SU-DHL-6 (cell line): ENCODE results near the gene COL4A2.

Experiments used
- EZH2phosphoT487 ChIP-seq: fragments of 200-600 bp; sonication (generic), shearing (Covaris generic); conservative IDR thresholded peaks from 2 replicates; pipeline ENCODE4 v1.6.1; 2018; ENCODE audit warnings: mild to moderate bottlenecking, antibody characterized with exemption, low read length, moderate library complexity, mixed read lengths
- TF ChIP-seq, protein P1 (sequence below): fragments of 200-600 bp; sonication (generic); IDR thresholded peaks from one replicate; pipeline ENCODE4 v1.5.1; 2017; ENCODE audit warnings: antibody characterized with exemption, mild to moderate bottlenecking, low read length, moderate library complexity; ENCODE audit not compliant: insufficient read depth, poor library complexity, severe bottlenecking

DNA sequence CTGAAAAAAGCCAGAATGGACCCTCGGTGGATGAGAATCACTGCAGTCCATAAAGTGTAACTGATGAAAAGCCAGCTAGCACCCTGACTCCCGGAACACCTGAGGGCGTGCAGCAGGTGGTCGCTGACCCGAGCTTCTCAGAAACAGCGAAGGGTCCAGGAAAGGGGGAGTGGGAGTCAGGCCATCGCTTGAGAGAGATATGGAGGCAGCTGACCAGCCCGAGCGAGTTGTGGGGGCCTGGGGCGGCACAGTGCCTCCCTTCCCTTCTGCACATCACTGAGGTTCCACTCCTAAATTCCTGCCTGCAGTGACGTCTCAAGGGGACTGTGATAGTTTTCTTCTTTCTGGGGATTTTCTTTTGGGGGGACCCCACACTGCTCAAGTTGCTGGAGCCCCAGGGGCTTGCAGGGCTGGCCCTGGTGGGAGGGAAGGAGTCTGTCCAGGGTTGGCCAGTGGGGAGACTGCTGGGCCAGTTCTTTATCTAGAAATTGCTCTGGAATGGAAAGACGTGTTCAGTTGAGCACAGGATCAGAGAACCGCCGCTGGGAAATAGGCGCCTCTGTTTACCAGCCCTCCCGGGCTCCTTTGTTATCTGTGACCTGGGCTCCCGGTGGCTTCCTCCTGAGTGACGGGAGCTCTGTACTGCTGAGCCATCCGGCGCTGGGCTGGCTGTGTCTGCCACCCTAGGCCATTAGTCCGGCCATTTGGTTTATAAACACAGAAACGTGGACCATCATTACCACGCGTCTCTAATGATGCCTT is 183.1 kb downstream of the COL4A2 start:
- TF ChIP-seq, protein P1, sequence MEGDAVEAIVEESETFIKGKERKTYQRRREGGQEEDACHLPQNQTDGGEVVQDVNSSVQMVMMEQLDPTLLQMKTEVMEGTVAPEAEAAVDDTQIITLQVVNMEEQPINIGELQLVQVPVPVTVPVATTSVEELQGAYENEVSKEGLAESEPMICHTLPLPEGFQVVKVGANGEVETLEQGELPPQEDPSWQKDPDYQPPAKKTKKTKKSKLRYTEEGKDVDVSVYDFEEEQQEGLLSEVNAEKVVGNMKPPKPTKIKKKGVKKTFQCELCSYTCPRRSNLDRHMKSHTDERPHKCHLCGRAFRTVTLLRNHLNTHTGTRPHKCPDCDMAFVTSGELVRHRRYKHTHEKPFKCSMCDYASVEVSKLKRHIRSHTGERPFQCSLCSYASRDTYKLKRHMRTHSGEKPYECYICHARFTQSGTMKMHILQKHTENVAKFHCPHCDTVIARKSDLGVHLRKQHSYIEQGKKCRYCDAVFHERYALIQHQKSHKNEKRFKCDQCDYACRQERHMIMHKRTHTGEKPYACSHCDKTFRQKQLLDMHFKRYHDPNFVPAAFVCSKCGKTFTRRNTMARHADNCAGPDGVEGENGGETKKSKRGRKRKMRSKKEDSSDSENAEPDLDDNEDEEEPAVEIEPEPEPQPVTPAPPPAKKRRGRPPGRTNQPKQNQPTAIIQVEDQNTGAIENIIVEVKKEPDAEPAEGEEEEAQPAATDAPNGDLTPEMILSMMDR = no peak
- no peak for TF ChIP-seq EZH2phosphoT487
